GM21825 (cell line): ENCODE measurements around the gene IL20RB.

Experiments used
- ATAC-seq: cut with Tn5 transposase; IDR thresholded peaks from one replicate; pipeline ENCODE4 v1.9.1; 2021; ENCODE audit warnings: mild to moderate bottlenecking, moderate library complexity; ENCODE audit not compliant: unreplicated experiment

The IL20RB gene

DNA sequence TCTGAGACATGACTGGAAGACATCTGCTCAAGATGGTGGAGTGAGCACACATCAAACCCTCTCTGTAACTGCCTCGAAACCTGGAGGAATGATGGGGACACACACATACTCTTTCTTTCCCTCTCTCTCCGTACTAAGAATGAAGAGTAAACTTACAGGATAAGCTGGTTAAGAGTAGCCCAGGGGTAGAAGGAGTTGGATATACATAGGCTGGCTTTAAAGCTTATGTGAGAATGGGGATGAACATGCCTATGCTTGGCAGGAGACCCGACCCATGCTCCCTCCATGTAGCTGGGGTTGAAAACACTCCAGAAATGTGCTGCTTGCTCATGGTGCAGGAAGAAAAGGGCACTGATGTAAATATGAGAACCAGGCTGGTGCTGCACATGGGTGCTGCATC is 68.9 kb downstream of the IL20RB start:
- no peak for ATAC-seq

DNA sequence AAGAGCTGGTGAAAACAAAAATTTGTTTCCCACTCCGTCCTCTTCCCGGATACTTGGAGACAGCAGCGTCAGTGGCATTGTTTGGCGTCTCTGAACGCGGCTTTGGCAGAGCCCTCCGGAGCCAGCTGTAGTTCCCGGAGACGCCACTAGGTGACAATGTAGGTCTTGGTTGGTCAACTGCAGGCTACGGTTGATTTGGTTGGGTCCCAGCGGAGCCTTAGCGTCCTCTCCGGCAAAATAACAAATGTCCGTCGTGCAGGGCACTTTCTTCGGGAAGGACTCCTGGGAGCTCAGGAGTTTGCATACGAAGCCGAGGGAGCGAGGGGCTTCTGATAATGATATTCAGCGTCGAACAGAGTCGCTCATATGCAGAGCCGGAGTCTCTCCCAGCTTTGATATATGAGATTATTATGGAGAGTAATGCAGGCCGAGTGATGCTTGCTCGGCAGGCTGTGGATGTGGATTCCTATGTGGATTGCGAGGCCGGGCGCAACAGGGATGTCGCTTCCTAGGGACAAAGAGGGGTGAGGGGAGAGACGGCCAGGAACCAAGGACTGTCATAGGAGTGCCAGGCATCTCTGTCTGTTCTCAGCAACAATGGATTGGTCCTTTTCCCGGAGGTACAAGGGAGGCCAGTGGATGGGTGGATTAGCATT is 74.8 kb downstream of the IL20RB start:
- peak; percentile 86 for ATAC-seq

DNA sequence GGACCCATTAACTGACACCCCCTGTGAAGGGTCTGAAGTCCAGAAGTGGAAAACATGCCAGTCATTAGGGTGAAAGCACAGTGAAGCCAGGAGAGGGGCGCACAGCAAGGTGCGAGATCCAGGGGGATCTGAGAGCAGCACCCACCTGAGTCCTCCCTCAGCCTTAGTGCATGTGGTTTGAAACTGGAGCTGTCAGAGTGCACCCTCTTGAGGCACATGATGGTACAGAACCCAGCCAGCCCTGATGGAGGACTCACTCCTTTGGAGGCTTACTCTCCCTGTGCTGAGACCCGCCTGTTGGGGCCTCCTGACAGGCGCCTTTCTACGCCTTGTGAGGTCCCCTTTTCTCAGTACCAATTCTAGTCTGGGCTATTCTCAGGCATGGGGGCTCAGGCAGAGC is 77.8 kb downstream of the IL20RB start:
- ATAC-seq, result no peak

- no peak for ATAC-seq
Measured at GRCh38 chr3:137039570-137039969, 81.8 kb downstream of the IL20RB start.

DNA sequence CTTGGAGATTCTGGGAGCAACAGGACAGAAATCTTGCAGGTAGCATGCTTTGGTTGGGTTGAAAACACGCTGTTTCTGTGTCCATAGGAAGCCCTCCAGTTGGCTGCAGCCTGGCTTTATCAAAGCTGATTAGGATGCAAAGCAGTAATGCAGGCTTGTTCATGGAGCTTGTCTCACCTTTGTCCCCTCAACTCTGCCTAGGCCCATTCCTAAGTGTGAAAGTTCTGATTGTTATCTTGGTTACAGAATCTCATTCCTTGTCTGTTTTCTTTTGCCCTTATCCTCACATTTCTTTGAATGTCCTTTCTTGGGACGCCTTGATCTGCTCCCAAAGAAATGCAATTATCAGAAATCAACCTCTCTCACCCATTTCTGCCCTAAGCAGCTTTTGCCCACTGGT is 83.5 kb downstream of the IL20RB start:
- ATAC-seq, result no peak

GRCh38 chr3:137041686-137042085 is 83.9 kb downstream of the IL20RB start:
- ATAC-seq, result no peak

DNA sequence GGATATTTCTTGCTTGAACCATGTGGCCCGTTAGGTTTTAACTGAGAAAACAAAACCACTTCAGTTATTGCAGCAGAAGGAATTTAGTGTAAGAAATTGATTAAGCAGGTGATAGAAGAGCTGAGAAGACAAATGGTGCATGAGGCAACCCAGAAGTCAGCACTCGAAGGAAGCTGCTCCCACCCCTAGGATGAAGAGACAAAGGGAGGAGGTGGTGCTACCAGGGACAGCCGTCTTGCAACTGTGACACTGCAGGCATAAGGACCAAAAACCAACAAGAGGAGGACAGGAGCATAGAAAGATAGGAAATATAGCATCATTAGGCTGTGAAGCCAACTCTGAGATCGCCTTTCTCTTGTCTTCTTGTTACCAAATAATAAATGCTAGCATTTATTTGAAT is 89.0 kb downstream of the IL20RB start:
- no peak for ATAC-seq

DNA sequence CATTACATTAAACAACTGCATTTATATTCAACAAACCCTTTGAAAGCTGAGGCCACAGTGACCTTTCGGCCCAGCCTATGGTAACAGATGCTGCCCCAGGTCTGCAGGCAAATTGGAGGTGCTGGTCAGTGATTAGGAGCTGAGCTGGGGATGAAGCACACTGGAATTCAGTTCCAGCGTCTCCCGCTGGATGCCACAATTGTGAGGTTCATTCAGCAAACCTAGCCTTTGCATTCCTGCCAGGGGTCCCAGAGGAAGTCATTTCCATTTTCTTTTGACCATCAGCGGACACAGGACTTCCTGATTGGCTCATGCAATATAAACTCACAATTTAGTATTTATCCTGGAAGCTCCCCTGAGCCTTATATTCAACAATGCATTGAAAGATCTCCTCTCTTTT is 89.5 kb downstream of the IL20RB start:
- no peak for ATAC-seq

- ATAC-seq, result no peak
Measured at GRCh38 chr3:137050281-137050680, 92.5 kb downstream of the IL20RB start.

DNA sequence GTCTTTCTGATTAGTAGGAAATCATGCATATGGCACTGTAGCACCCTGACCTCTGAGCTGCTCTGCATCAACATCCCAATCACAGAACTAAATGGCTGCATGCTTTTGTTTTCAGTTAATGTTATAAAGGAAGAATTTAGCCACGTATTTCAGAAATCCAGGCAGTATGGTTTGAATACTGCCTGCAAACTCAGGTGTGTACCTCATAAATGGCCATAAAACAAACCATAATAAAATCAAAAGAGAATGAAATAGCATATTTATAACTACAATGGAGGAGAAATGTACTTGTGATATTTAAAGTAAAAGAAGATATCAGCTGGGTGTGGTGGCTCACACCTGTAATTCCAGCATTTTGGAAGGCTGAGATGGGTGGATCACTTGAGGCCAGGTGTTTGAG is 94.5 kb downstream of the IL20RB start:
- ATAC-seq, result no peak
